Liver (tissue), 3 donors: ENCODE measurements around the gene CCDC33.

Source experiments
- CTCF ChIP-seq: fragments of 150-350 bp; IDR thresholded peaks from 2 replicates; pipeline ENCODE4 v1.5.1; 2017; ENCODE audit warnings: improper control_type of control experiment, low read depth, low read length; ENCODE audit not compliant: missing input control
- JUND ChIP-seq, 2 donors: IDR thresholded peaks; 2 replicates each; pipeline ENCODE4 v1.6.1; 2016; ENCODE audit warnings: antibody characterized with exemption in 2 of 2
- TF ChIP-seq, protein P1 (sequence below): IDR thresholded peaks from 2 replicates; pipeline ENCODE4 v1.6.1; 2016; ENCODE audit warnings: antibody characterized with exemption, mild to moderate bottlenecking
- donor health status: healthy.
- donor health status: healthy.

GRCh38 chr15:74362482-74362881, 126.4 kb downstream of the CCDC33 start:
- no peak for TF ChIP-seq CTCF
- TF ChIP-seq, protein P1, sequence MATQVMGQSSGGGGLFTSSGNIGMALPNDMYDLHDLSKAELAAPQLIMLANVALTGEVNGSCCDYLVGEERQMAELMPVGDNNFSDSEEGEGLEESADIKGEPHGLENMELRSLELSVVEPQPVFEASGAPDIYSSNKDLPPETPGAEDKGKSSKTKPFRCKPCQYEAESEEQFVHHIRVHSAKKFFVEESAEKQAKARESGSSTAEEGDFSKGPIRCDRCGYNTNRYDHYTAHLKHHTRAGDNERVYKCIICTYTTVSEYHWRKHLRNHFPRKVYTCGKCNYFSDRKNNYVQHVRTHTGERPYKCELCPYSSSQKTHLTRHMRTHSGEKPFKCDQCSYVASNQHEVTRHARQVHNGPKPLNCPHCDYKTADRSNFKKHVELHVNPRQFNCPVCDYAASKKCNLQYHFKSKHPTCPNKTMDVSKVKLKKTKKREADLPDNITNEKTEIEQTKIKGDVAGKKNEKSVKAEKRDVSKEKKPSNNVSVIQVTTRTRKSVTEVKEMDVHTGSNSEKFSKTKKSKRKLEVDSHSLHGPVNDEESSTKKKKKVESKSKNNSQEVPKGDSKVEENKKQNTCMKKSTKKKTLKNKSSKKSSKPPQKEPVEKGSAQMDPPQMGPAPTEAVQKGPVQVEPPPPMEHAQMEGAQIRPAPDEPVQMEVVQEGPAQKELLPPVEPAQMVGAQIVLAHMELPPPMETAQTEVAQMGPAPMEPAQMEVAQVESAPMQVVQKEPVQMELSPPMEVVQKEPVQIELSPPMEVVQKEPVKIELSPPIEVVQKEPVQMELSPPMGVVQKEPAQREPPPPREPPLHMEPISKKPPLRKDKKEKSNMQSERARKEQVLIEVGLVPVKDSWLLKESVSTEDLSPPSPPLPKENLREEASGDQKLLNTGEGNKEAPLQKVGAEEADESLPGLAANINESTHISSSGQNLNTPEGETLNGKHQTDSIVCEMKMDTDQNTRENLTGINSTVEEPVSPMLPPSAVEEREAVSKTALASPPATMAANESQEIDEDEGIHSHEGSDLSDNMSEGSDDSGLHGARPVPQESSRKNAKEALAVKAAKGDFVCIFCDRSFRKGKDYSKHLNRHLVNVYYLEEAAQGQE = no peak
- TF ChIP-seq JUND (IDR thresholded peaks at IDR 0.05) = no peak
